Gastrocnemius medialis (tissue), 4 donors: Measurements from ENCODE around the gene CTAG1B.

Experiments used
- POLR2A ChIP-seq, 2 donors: fragments of 450-650 bp; IDR thresholded peaks; one replicate each; pipeline ENCODE4 v1.6.1; 2017; ENCODE audit warnings: antibody characterized with exemption in 2 of 2, mild to moderate bottlenecking in 2 of 2, moderate library complexity in 2 of 2
- TF ChIP-seq, protein P1 (sequence below), 5 experiments: fragments of 450-650 bp in 3 of 5; fragments of 200-600 bp in 2 of 5; sonication (generic) in 2 of 5; IDR thresholded peaks in 4 of 5; conservative IDR thresholded peaks in 1 of 5; 1 replicate in 4 of 5; 2 replicates in 1 of 5; pipeline ENCODE4 v1.5.1; 2016 to 2019; ENCODE audit warnings: antibody characterized with exemption in 5 of 5, mild to moderate bottlenecking in 3 of 5, moderate library complexity in 3 of 5

- TF ChIP-seq, protein P1, sequence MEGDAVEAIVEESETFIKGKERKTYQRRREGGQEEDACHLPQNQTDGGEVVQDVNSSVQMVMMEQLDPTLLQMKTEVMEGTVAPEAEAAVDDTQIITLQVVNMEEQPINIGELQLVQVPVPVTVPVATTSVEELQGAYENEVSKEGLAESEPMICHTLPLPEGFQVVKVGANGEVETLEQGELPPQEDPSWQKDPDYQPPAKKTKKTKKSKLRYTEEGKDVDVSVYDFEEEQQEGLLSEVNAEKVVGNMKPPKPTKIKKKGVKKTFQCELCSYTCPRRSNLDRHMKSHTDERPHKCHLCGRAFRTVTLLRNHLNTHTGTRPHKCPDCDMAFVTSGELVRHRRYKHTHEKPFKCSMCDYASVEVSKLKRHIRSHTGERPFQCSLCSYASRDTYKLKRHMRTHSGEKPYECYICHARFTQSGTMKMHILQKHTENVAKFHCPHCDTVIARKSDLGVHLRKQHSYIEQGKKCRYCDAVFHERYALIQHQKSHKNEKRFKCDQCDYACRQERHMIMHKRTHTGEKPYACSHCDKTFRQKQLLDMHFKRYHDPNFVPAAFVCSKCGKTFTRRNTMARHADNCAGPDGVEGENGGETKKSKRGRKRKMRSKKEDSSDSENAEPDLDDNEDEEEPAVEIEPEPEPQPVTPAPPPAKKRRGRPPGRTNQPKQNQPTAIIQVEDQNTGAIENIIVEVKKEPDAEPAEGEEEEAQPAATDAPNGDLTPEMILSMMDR (IDR thresholded peaks at IDR 0.05 in 4 of 5, conservative IDR thresholded peaks at IDR 0.05 in 1 of 5), result no peak
- TF ChIP-seq POLR2A (IDR thresholded peaks at IDR 0.05), result no peak
These were observed 38.2 kb upstream of the CTAG1B start for GRCh38 chrX:154657226-154657805.
